HCT116 (cell line): Measurements from ENCODE around the gene ALDH4A1. TPM values are rescaled to one million over a fixed set of nuclear protein-coding genes. Genes with fewer than 3 reads are reported as not detected.

Source experiments
- ATAC-seq: fragments of 200-7000 bp; cut with Tn5 transposase; 2 replicates; pipeline ENCODE4 v1.9.1; 2020; ENCODE audit warnings: mild to moderate bottlenecking, moderate library complexity
- BruUV-seq: library from RNA; stranded (reverse); fragments of 400-500 nt; replicated peaks from 2 replicates; lab custom pipeline; 2021; lab: Mats Ljungman, UMichigan
- CTCF ChIA-PET: fragments of 300-600 bp; sonication (Branson Sonifier 250); formaldehyde crosslinking; loops from one replicate; lab custom pipeline; 2021; ENCODE audit warnings: antibody characterized with exemption; lab: Charles Lee
- POLR2A ChIA-PET: fragments of 300-600, 350-600 bp; sonication (Branson Sonifier 250); formaldehyde crosslinking; loops from one replicate; lab custom pipeline; 2021; ENCODE audit warnings: antibody characterized with exemption; lab: Charles Lee
- RAD21 ChIA-PET, 2 experiments: fragments of 300-600 bp; sonication (Branson Sonifier 250); formaldehyde crosslinking; loops; one replicate each; lab custom pipeline; 2023; ENCODE audit warnings: low total read pairs in 2 of 2; ENCODE audit not compliant: uncharacterized antibody in 2 of 2, unreplicated experiment in 2 of 2, low non-redundant PET in 1 of 2; lab: Charles Lee
- DNase-seq: peaks from one replicate; pipeline ENCODE4 v3.0.0-alpha.2; 2010; ENCODE audit warnings: low read depth, low spot score
- H2AFZ ChIP-seq: fragments of 200-600 bp; shearing (Covaris generic), sonication (generic); 2 replicates; pipeline ENCODE4 v1.6.1; 2017; ENCODE audit warnings: low read depth, mixed run types, mixed read lengths, antibody characterized with exemption, low read length; ENCODE audit not compliant: poor library complexity, severe bottlenecking
- H3K27ac ChIP-seq: 2 replicates; pipeline ENCODE4 v1.5.1; 2012; ENCODE audit warnings: low read depth, low read length
- H3K27me3 ChIP-seq: fragments of 200-600 bp; sonication (generic); 2 replicates; pipeline ENCODE4 v1.6.1; 2016; ENCODE audit warnings: mixed run types, low read length, mixed read lengths; ENCODE audit not compliant: insufficient read depth
- H3K36me3 ChIP-seq, 2 experiments: fragments of 200-500 bp in 1 of 2; fragments of 200-600 bp in 1 of 2; sonication (Bioruptor generic) in 1 of 2; sonication (generic) in 1 of 2; 2 replicates each; pipeline versions ENCODE4 v1.5.1 to v1.6.1; 2014 to 2016; ENCODE audit warnings: low read length in 2 of 2, inconsistent platforms in 1 of 2, mixed read lengths in 1 of 2, mixed run types in 1 of 2; ENCODE audit not compliant: insufficient read depth in 2 of 2, control insufficient read depth in 1 of 2
- H3K4me1 ChIP-seq, 2 experiments: fragments of 200-600 bp in 1 of 2; sonication (generic) in 1 of 2; 2 replicates each; pipeline versions ENCODE4 v1.5.1 to v1.6.1; 2012 to 2017; ENCODE audit warnings: low read length in 2 of 2, inconsistent platforms in 1 of 2, mild to moderate bottlenecking in 1 of 2, mixed read lengths in 1 of 2, mixed run types in 1 of 2, moderate library complexity in 1 of 2; ENCODE audit not compliant: insufficient read depth in 2 of 2, control insufficient read depth in 1 of 2
- H3K4me2 ChIP-seq: fragments of 200-600 bp; sonication (generic); 2 replicates; pipeline ENCODE4 v1.6.1; 2017; ENCODE audit warnings: mixed run types, low read length, mixed read lengths
- H3K4me3 ChIP-seq, 2 experiments: fragments of 200-600 bp in 1 of 2; sonication (generic) in 1 of 2; replicated peaks in 1 of 2; 2 replicates each; pipeline ENCODE4 v1.5.1; 2011 to 2016; ENCODE audit warnings: low read length in 2 of 2, control low read depth in 1 of 2, low read depth in 1 of 2, mild to moderate bottlenecking in 1 of 2, mixed read lengths in 1 of 2, mixed run types in 1 of 2
- H3K79me2 ChIP-seq: fragments of 200-600 bp; sonication (generic); 2 replicates; pipeline ENCODE4 v1.6.1; 2017; ENCODE audit warnings: mild to moderate bottlenecking, mixed run types, low read length, moderate library complexity, mixed read lengths; ENCODE audit not compliant: insufficient read depth
- H3K9ac ChIP-seq: fragments of 200-600 bp; sonication (generic); 2 replicates; pipeline ENCODE4 v1.6.1; 2016; ENCODE audit warnings: low read length, mixed read lengths
- H3K9me2 ChIP-seq: fragments of 200-600 bp; sonication (generic), shearing (Covaris generic); 2 replicates; pipeline ENCODE4 v1.6.1; 2017; ENCODE audit warnings: mixed run types, mild to moderate bottlenecking, moderate library complexity; ENCODE audit not compliant: insufficient read depth
- H3K9me3 ChIP-seq, 2 experiments: fragments of 200-500 bp in 1 of 2; fragments of 200-600 bp in 1 of 2; sonication (Bioruptor generic) in 1 of 2; sonication (generic) in 1 of 2; 2 replicates each; pipeline ENCODE4 v1.6.1; 2014 to 2017; ENCODE audit warnings: low read length in 2 of 2, mixed read lengths in 2 of 2, inconsistent platforms in 1 of 2, low read depth in 1 of 2, mild to moderate bottlenecking in 1 of 2, mixed run types in 1 of 2, moderate library complexity in 1 of 2; ENCODE audit not compliant: control insufficient read depth in 1 of 2, insufficient read depth in 1 of 2
- H4K20me1 ChIP-seq: fragments of 200-600 bp; sonication (generic), shearing (Covaris generic); 2 replicates; pipeline ENCODE4 v1.6.1; 2017; ENCODE audit warnings: mixed run types, mild to moderate bottlenecking, moderate library complexity; ENCODE audit not compliant: insufficient read depth
- CBX3 ChIP-seq: IDR thresholded peaks from 2 replicates; pipeline ENCODE4 v1.6.1; 2012; ENCODE audit warnings: low read depth
- CTCF ChIP-seq, 3 experiments: fragments of 200-600 bp in 1 of 3; sonication (generic) in 1 of 3; IDR thresholded peaks in 2 of 3; conservative IDR thresholded peaks in 1 of 3; 2 replicates each; pipeline ENCODE4 v1.5.1; 2012 to 2017; ENCODE audit warnings: low read depth in 2 of 3, low read length in 2 of 3, antibody characterized with exemption in 1 of 3, borderline replicate concordance in 1 of 3, control low read depth in 1 of 3, mild to moderate bottlenecking in 1 of 3, mixed read lengths in 1 of 3, mixed run types in 1 of 3, moderate library complexity in 1 of 3; ENCODE audit not compliant: insufficient read depth in 1 of 3
- EGR1 ChIP-seq: IDR thresholded peaks from 2 replicates; pipeline ENCODE4 v1.6.1; 2012; ENCODE audit warnings: low read depth
- FOSL1 ChIP-seq: IDR thresholded peaks from 2 replicates; pipeline ENCODE4 v1.6.1; 2012; ENCODE audit warnings: low read depth
- MAX ChIP-seq: IDR thresholded peaks from 2 replicates; pipeline ENCODE4 v1.6.1; 2012
- POLR2AphosphoS5 ChIP-seq: IDR thresholded peaks from 2 replicates; pipeline ENCODE4 v1.6.1; 2011; ENCODE audit warnings: mild to moderate bottlenecking, low read depth, low read length, moderate library complexity
- RAD21 ChIP-seq: IDR thresholded peaks from 2 replicates; pipeline ENCODE4 v1.6.1; 2012; ENCODE audit warnings: low read depth, mild to moderate bottlenecking
- SIN3A ChIP-seq: IDR thresholded peaks from 2 replicates; pipeline ENCODE4 v1.6.1; 2012; ENCODE audit warnings: low read depth
- SP1 ChIP-seq: IDR thresholded peaks from 2 replicates; pipeline ENCODE4 v1.6.1; 2012; ENCODE audit warnings: low read depth
- SRF ChIP-seq: IDR thresholded peaks from 2 replicates; pipeline ENCODE4 v1.6.1; 2012; ENCODE audit warnings: low read depth
- TCF7L2 ChIP-seq: IDR thresholded peaks from 2 replicates; pipeline ENCODE4 v1.7.0; 2011; ENCODE audit warnings: borderline replicate concordance, inconsistent platforms; ENCODE audit not compliant: insufficient read depth, insufficient read length; ENCODE audit errors: extremely low read depth
- YY1 ChIP-seq: IDR thresholded peaks from 2 replicates; pipeline ENCODE4 v1.6.1; 2011; ENCODE audit warnings: low read length, low read depth, moderate library complexity, mild to moderate bottlenecking; ENCODE audit not compliant: insufficient replicate concordance; ENCODE audit errors: extremely low read depth
- ZNF274 ChIP-seq: fragments of 200-500 bp; sonication (Bioruptor generic); IDR thresholded peaks from 2 replicates; pipeline ENCODE4 v1.6.1; 2014; ENCODE audit warnings: mild to moderate bottlenecking, low read depth, low read length, inconsistent platforms
- intact Hi-C: fragments of 100-400 bp; cut with micrococcal nuclease; formaldehyde crosslinking; loops from 2 replicates; pipeline ENCODE4 v1.10.0; 2022
- total RNA-seq: library from RNA; stranded (reverse); gene quantifications from one replicate; pipeline ENCODE4 v1.2.1, GENCODE V29; 2021; ENCODE audit not compliant: unreplicated experiment
- TF ChIP-seq, protein P1 (sequence below): IDR thresholded peaks from 2 replicates; pipeline ENCODE4 v1.6.1; 2012; ENCODE audit warnings: low read depth
- TF ChIP-seq, protein P2 (sequence below): IDR thresholded peaks from 2 replicates; pipeline ENCODE4 v1.6.1; 2011; ENCODE audit warnings: mild to moderate bottlenecking, low read length, moderate library complexity; ENCODE audit not compliant: insufficient replicate concordance; ENCODE audit errors: extremely low read depth

The ALDH4A1 gene
- total RNA-seq, 1 experiment from 2014 or later = 12.6 TPM

- TF ChIP-seq POLR2AphosphoS5 (no peak), ZNF274 (no peak)
Observed at GRCh38 chr1:18948048-18948912, 45.9 kb upstream of the ALDH4A1 start (continued).

GRCh38 chr1:18947570-18947969, 45.2 kb upstream of the ALDH4A1 start:
- Histone ChIP-seq H3K9me2 (no peaks in the 10 kb centered on the region), H3K36me3 (peaks cover 0 to 4% of the 10 kb centered on the region in 2 experiments; a peak in 1 of 4 replicates), H3K27ac (no peak overlapping the region), H4K20me1 (no peaks in the 10 kb centered on the region), H3K79me2 (peaks cover 96% of the 10 kb centered on the region), H3K9ac (no peak overlapping the region), H3K9me3 (no peaks in the 10 kb centered on the region), H3K4me2 (no peak overlapping the region), H3K4me1 (peaks cover 9 to 32% of the 10 kb centered on the region in 2 experiments; a peak in 3 of 4 replicates), H2AFZ (no peak overlapping the region), H3K27me3 (no peaks in the 10 kb centered on the region), H3K4me3 (no peak overlapping the region)
- ATAC-seq = no peak
- ChIA-PET POLR2A (no interaction called here), CTCF (no interaction called here), RAD21 (no interaction called here)
- TF ChIP-seq CBX3 (no peak), MAX (no peak), TCF7L2 (no peak), SRF (no peak), ZNF274 (no peak), YY1 (no peak), SIN3A (no peak), EGR1 (no peak), SP1 (no peak), RAD21 (no peak), CTCF (IDR thresholded peaks at IDR 0.05 in 2 of 3, conservative IDR thresholded peaks at IDR 0.05 in 1 of 3; ENCODE audit: borderline replicate concordance in 1 of 3, insufficient read depth in 1 of 3, low read depth in 2 of 3, low read length in 2 of 3) (no peak), FOSL1 (no peak), POLR2AphosphoS5 (no peak)
- TF ChIP-seq, protein P1, sequence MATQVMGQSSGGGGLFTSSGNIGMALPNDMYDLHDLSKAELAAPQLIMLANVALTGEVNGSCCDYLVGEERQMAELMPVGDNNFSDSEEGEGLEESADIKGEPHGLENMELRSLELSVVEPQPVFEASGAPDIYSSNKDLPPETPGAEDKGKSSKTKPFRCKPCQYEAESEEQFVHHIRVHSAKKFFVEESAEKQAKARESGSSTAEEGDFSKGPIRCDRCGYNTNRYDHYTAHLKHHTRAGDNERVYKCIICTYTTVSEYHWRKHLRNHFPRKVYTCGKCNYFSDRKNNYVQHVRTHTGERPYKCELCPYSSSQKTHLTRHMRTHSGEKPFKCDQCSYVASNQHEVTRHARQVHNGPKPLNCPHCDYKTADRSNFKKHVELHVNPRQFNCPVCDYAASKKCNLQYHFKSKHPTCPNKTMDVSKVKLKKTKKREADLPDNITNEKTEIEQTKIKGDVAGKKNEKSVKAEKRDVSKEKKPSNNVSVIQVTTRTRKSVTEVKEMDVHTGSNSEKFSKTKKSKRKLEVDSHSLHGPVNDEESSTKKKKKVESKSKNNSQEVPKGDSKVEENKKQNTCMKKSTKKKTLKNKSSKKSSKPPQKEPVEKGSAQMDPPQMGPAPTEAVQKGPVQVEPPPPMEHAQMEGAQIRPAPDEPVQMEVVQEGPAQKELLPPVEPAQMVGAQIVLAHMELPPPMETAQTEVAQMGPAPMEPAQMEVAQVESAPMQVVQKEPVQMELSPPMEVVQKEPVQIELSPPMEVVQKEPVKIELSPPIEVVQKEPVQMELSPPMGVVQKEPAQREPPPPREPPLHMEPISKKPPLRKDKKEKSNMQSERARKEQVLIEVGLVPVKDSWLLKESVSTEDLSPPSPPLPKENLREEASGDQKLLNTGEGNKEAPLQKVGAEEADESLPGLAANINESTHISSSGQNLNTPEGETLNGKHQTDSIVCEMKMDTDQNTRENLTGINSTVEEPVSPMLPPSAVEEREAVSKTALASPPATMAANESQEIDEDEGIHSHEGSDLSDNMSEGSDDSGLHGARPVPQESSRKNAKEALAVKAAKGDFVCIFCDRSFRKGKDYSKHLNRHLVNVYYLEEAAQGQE = no peak
- TF ChIP-seq, protein P2, sequence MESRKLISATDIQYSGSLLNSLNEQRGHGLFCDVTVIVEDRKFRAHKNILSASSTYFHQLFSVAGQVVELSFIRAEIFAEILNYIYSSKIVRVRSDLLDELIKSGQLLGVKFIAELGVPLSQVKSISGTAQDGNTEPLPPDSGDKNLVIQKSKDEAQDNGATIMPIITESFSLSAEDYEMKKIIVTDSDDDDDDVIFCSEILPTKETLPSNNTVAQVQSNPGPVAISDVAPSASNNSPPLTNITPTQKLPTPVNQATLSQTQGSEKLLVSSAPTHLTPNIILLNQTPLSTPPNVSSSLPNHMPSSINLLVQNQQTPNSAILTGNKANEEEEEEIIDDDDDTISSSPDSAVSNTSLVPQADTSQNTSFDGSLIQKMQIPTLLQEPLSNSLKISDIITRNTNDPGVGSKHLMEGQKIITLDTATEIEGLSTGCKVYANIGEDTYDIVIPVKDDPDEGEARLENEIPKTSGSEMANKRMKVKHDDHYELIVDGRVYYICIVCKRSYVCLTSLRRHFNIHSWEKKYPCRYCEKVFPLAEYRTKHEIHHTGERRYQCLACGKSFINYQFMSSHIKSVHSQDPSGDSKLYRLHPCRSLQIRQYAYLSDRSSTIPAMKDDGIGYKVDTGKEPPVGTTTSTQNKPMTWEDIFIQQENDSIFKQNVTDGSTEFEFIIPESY = no peak
- no TSS peak for BruUV-seq
- no peak for DNase-seq
- intact Hi-C loops = no loop called here
